Effector memory CD4-positive, alpha-beta T cell (primary cell): ENCODE results near the gene UBXN10.
A peak's percentile ranks its signal among the peaks of the same experiment; 100 is the strongest.

Experiments used
- DNase-seq, 3 donors: peaks; one replicate each; pipeline ENCODE4 v3.0.0-alpha.2; 2020
- H3K27ac ChIP-seq: 2 replicates; pipeline ENCODE4 v1.7.0; 2013; ENCODE audit warnings: mild to moderate bottlenecking, low read length, moderate library complexity; ENCODE audit not compliant: insufficient read depth, poor library complexity, severe bottlenecking
- H3K27me3 ChIP-seq: replicated peaks from 2 replicates; pipeline ENCODE4 v1.7.0; 2013; ENCODE audit warnings: mild to moderate bottlenecking, low read length; ENCODE audit not compliant: insufficient read depth, control insufficient read depth, poor library complexity, severe bottlenecking
- H3K36me3 ChIP-seq: 2 replicates; pipeline ENCODE4 v1.7.0; 2013; ENCODE audit warnings: mild to moderate bottlenecking, low read length, moderate library complexity; ENCODE audit not compliant: control insufficient read depth, insufficient read depth
- H3K4me1 ChIP-seq: 2 replicates; pipeline ENCODE4 v1.7.0; 2013; ENCODE audit warnings: low read length, mild to moderate bottlenecking; ENCODE audit not compliant: control insufficient read depth, insufficient read depth, poor library complexity, severe bottlenecking
- H3K4me3 ChIP-seq: 2 replicates; pipeline ENCODE4 v1.7.0; 2013; ENCODE audit warnings: low read length, low read depth, mild to moderate bottlenecking; ENCODE audit not compliant: insufficient read depth, poor library complexity, severe bottlenecking
- H3K9me3 ChIP-seq: 2 replicates; pipeline ENCODE4 v1.7.0; 2013; ENCODE audit warnings: mild to moderate bottlenecking, low read length, moderate library complexity; ENCODE audit not compliant: control insufficient read depth

UBXN10 gene

DNA sequence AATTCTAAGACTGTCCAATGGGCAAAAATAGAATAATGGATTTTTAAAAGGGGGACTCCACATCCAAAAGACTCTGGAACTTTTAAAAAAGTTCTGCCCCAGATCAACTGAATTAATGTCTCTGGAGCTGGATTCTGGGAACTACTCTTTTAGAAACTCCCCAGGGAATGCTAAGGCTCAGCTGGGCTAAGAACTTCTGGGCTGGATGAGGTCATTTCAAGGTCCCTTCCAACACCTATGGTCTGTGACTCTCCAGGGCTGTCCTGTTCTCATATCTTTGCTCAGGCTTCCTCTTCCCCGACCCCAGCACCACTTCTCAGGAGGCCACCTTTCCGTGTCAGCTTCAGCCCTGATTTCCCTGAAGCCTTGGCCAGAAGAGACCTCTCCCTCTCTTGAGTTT, 13.9 kb downstream of the UBXN10 start:
- Histone ChIP-seq H3K36me3 (no peaks in the 10 kb centered on the region), H3K27ac (no peak overlapping the region), H3K27me3 (no peaks in the 10 kb centered on the region), H3K4me1 (no peaks in the 10 kb centered on the region), H3K4me3 (no peak overlapping the region), H3K9me3 (no peaks in the 10 kb centered on the region)
- DNase-seq = no peak

DNA sequence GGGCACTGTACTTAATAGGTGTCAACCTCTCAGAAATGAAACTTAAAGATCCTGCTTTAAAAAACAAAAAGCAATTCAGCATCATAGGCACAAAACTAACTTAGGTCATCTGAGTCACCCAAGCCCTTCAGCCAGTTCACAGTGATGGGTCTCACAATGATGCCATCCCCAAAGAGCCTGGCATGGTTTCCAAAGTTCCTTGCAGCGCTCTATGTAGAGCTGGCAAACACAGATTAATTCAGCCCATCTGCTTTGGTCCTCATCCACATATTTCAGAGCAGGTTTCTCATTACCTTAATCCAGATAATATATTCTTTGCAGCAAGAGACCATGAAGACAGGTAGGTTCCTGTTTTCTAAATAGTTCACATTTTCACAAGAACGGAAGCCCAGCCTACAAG, 15.1 kb downstream of the UBXN10 start:
- no peaks in the 10 kb centered on the region for H3K27me3 ChIP-seq
- no peak overlapping the region for H3K27ac ChIP-seq
- no peak for DNase-seq
- no peak overlapping the region for H3K4me3 ChIP-seq
- H3K36me3 ChIP-seq = no peaks in the 10 kb centered on the region
- H3K9me3 ChIP-seq = no peaks in the 10 kb centered on the region
- no peaks in the 10 kb centered on the region for H3K4me1 ChIP-seq

DNA sequence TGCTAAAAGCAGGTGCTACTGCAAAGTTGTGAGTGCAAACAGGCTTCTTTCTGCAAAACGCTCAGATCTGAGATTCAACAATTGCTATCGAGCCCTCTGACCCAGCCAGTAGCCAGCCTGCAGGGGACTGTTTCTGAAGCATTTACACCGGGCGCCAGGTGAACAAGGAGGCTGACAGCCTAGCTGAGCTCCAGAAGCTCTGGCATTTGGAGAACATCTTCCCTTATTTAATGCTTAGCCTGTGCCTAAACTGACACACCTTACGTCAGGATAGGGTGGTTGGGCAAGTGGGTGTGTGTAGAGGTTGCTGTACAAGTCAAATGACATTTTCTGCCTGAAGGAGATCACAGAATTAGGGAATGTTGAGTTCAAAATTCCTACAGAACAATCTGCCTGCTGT, 16.3 kb downstream of the UBXN10 start:
- no peaks in the 10 kb centered on the region for H3K4me1 ChIP-seq
- no peak overlapping the region for H3K4me3 ChIP-seq
- no peak for DNase-seq
- no peak overlapping the region for H3K27ac ChIP-seq
- H3K36me3 ChIP-seq = no peaks in the 10 kb centered on the region
- H3K9me3 ChIP-seq = no peaks in the 10 kb centered on the region
- no peaks in the 10 kb centered on the region for H3K27me3 ChIP-seq

DNA sequence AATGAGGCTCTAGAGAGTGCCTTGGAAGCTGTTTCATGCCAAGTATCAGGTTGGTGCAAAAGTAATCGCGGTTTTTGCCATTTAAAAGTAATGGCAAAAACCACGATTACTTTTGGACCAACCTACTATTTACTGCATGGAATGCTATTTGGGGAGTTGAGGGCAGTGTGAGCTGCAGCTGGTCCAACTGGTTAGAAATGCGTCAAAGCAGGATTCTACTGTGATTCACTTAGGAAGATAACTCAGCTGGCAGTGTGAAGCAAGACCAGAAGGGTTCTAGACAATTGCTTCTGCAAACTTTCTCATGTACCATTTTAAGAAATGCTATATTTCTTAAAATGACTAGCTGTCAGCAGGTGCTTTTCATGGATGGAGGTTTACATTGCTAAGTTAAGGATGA, 21.6 kb downstream of the UBXN10 start:
- H3K36me3 ChIP-seq = no peaks in the 10 kb centered on the region
- H3K4me1 ChIP-seq = no peaks in the 10 kb centered on the region
- H3K4me3 ChIP-seq = no peak overlapping the region
- H3K27ac ChIP-seq = no peak overlapping the region
- DNase-seq = no peak
- H3K27me3 ChIP-seq = no peaks in the 10 kb centered on the region
- no peaks in the 10 kb centered on the region for H3K9me3 ChIP-seq

DNA sequence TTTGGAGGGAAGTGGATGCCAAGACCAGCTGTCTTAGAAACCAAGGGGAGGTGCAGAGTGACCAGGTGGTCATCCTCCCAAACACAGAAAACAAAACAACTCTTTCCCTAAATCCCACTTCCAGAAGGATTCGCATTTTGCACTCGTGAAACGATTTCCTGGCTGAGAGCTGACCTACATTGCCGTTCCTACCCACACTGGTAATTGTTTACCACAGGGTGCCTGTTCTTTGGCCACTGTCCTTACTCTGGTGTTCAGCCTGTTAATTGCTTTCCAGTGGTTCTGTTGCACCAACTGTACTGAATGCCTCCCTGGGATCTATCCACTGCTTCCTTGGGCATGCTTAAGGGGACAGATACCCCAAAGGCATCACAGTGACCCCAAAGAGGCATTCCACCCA, 23.6 kb downstream of the UBXN10 start:
- Histone ChIP-seq H3K4me1 (peaks cover 4% of the 10 kb centered on the region), H3K4me3 (no peak overlapping the region), H3K27ac (no peak overlapping the region), H3K9me3 (no peaks in the 10 kb centered on the region), H3K36me3 (no peaks in the 10 kb centered on the region), H3K27me3 (no peaks in the 10 kb centered on the region)
- DNase-seq = no peak

DNA sequence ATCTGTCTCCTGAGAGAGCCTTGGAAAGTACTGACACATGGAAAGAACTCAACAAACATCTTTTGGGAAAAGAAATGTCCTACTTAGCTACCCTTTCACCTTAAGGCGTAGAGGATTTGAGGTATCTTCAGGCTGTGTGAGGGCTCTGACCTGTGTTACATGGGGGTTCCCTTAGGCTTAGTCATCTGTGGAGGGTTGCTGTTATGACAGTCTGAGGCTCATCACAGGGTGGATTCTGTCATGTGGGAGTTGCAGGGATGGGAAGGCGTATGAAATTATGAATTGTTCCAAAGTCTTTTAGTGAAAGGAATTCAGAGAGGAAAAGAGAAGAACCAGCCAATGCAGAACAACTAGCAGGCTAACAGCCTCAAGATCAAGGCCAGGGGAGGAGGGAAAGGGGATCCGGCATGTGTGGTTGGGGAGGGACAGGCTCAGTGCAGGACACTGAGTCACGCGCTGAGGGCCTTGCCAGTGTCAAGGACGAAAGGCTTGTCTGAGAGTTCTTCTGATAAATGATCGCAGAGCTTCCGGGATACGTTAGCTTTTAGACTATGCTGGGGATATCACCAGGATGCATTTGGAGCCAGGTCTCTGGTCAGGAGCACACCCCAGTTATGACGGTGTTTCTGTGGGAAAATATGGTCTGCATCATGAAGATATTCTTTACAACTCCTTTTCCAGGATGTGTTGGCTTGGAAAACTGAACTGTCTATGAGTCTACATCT, 25.0 kb downstream of the UBXN10 start:
- no peak for DNase-seq
- H3K27ac ChIP-seq = no peak overlapping the region
- no peak overlapping the region for H3K4me3 ChIP-seq
- H3K27me3 ChIP-seq = no peaks in the 10 kb centered on the region
- peaks cover 4% of the 10 kb centered on the region for H3K4me1 ChIP-seq
- H3K36me3 ChIP-seq = no peaks in the 10 kb centered on the region
- no peaks in the 10 kb centered on the region for H3K9me3 ChIP-seq

DNA sequence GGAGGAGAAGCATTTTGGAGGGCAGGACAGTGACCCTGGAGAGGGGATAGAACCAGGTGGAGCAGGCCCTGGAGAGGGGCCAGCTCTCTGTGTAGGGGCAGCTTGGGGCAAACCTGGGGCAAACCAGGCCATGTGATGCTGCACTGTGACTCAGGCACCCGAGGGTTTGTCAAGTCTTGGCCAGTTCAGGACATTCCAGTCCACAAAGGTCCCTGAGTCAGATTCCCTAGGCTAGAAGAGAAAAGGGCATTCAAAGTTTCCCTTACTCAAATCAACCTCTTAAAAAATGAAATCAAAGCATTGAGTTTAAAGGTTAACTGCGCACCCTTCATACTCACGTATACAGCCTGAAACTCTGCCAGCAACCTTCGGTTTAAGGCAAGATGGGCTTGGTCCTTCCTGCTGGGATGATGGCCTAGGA, 25.6 kb downstream of the UBXN10 start:
- no peak for DNase-seq
- H3K4me1 ChIP-seq = peaks cover 4% of the 10 kb centered on the region
- H3K27ac ChIP-seq = no peak overlapping the region
- H3K27me3 ChIP-seq = no peaks in the 10 kb centered on the region
- H3K36me3 ChIP-seq = no peaks in the 10 kb centered on the region
- no peak overlapping the region for H3K4me3 ChIP-seq
- no peaks in the 10 kb centered on the region for H3K9me3 ChIP-seq

DNA sequence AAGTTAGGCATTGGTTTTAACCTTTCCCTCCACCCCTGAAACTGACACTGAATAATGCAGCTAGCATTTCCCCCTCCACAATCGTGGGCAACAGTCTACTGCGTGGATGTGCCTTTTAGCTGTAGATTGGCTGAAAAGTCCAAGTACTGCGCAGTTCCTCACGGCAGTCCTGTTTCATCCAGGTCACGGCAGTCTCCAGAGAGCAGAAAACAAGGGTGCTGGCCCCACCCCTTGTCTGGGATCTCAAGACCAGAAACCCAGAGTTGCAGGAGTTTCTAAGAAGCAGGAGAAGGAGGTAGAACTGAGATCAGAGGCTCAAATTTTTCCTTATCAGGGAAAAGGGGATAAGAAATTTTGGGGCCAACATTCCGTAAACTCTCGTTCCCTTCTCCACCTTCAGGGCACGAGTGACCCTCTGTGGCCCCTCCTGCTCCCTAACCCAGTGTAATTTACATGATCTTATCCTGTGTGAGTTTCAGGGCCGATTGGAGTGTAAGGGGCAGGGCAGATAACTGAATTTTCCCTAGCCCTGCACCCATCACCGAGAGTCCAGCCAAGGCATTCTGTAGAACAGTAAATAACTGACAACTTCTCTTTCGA, 26.3 kb downstream of the UBXN10 start:
- H3K27ac ChIP-seq = no peak overlapping the region
- DNase-seq = no peak
- H3K36me3 ChIP-seq = no peaks in the 10 kb centered on the region
- no peaks in the 10 kb centered on the region for H3K27me3 ChIP-seq
- no peak overlapping the region for H3K4me3 ChIP-seq
- H3K4me1 ChIP-seq = peaks cover 4% of the 10 kb centered on the region
- no peaks in the 10 kb centered on the region for H3K9me3 ChIP-seq

DNA sequence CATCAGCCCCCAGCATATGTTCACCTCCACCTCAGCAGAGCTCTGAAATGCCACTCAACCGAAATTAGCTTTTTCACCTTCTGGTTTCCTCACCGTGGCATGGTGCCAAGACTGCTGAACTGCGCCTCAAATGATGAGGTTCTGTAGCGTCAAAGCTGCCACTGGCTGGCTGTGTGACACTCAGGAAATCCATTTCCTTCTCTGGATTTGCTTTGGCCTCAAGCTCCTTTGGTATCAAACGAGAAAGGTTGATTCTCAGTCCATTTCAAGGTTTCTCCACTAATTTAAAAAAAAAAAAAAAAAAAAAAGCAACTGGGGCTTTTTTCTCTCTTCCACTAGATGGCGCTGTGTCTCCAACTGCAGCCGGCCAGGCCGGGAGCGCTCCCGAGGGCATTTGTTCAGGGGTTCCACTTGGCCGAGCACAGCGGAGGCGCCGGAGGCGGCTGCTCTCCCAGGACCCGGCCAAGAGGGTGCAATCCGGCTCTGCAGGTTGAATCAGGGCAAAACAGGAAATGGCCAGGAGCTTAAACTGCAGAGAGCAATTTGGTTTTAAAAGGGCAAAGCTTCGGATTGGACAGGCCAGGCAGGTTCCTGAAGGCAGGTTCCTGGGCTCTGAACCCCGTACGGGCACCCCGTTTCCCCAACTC, 26.9 kb downstream of the UBXN10 start:
- peaks cover 4% of the 10 kb centered on the region for H3K4me1 ChIP-seq
- H3K4me3 ChIP-seq = no peak overlapping the region
- no peaks in the 10 kb centered on the region for H3K36me3 ChIP-seq
- H3K9me3 ChIP-seq = no peaks in the 10 kb centered on the region
- peak; percentile 17 to 27 (median 21) for DNase-seq
- H3K27ac ChIP-seq = no peak overlapping the region
- no peaks in the 10 kb centered on the region for H3K27me3 ChIP-seq

DNA sequence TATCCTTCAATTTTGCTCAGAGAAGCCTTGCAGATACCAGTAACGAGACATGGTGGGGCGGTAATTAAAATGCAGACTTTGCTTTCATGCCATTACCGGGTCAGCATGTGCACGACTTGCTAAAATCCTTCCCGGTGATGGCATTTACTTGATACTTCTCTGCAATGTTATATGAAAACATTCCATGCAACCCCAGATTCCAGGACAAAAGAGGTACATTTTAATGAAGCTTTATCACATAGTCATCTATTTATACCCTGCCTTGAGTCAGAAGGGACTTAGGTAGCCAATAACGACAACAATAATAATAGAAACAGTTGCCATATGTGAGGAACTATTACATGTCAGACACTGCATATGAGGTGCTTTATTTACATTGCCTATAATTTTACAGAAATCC, 29.8 kb downstream of the UBXN10 start:
- H3K36me3 ChIP-seq = no peaks in the 10 kb centered on the region
- no peaks in the 10 kb centered on the region for H3K27me3 ChIP-seq
- no peak overlapping the region for H3K27ac ChIP-seq
- H3K4me1 ChIP-seq = peaks cover 4% of the 10 kb centered on the region
- no peak overlapping the region for H3K4me3 ChIP-seq
- no peak for DNase-seq
- no peaks in the 10 kb centered on the region for H3K9me3 ChIP-seq
